Body of pancreas (tissue), 4 donors: ENCODE measurements around the gene SORCS1. TPM values are rescaled to one million over a fixed set of nuclear protein-coding genes. Genes with fewer than 3 reads are reported as not detected.
A peak's percentile ranks its signal among the peaks of the same experiment; 100 is the strongest.

Experiments used
- ATAC-seq: fragments of 150-250 bp; one replicate; pipeline ENCODE4 v1.9.1; 2016
- DNase-seq, 4 donors: peaks; one replicate each; pipeline ENCODE4 v3.0.0-alpha.2; 2019
- H3K27ac ChIP-seq, 4 donors: fragments of 200-600 bp; sonication (generic); 1 replicate in 3 of 4; 2 replicates in 1 of 4; pipeline versions ENCODE4 v1.5.1 to v1.6.1; 2016 to 2019; ENCODE audit warnings: mild to moderate bottlenecking in 1 of 4, mixed read lengths in 1 of 4, moderate library complexity in 1 of 4
- H3K27me3 ChIP-seq, 2 donors: fragments of 200-600 bp; sonication (generic); one replicate each; pipeline ENCODE4 v1.6.0; 2016; ENCODE audit warnings: mild to moderate bottlenecking in 1 of 2
- H3K36me3 ChIP-seq, 2 donors: fragments of 200-600 bp; sonication (generic); replicated peaks in 1 of 2; 2 replicates each; pipeline ENCODE4 v1.5.1; 2016; ENCODE audit warnings: low read depth in 2 of 2; ENCODE audit not compliant: insufficient read depth in 1 of 2
- H3K4me1 ChIP-seq: fragments of 200-600 bp; sonication (generic); one replicate; pipeline ENCODE4 v1.6.0; 2016
- H3K4me3 ChIP-seq, 2 donors: fragments of 200-600 bp; sonication (generic); 1 replicate in 1 of 2; 2 replicates in 1 of 2; pipeline ENCODE4 v1.5.1; 2016 to 2019
- H3K9me3 ChIP-seq, 3 donors: fragments of 200-600 bp; sonication (generic); 1 replicate in 2 of 3; 2 replicates in 1 of 3; pipeline ENCODE4 v1.5.1; 2016
- POLR2A ChIP-seq, 3 donors: fragments of 450-650 bp; IDR thresholded peaks; one replicate each; pipeline ENCODE4 v1.6.1; 2016; ENCODE audit warnings: antibody characterized with exemption in 3 of 3, mild to moderate bottlenecking in 2 of 3
- WGBS, 2 donors: methylation state at CpG; one replicate each; pipeline ENCODE4 v1.1.5; 2017; 5-methylcytosine and 5-hydroxymethylcytosine counted together
- intact Hi-C: fragments of 100-400 bp; cut with DNase I; formaldehyde crosslinking; loops from one replicate; pipeline ENCODE4 v1.15.1; 2023
- total RNA-seq, 2 donors: library from RNA; depleted of rRNA; stranded (reverse); fragments of >200 nt; gene quantifications; one replicate each; pipeline ENCODE4 v1.1.0, GENCODE V29; 2016
- TF ChIP-seq, protein P1 (sequence below), 7 experiments: fragments of 450-650 bp in 4 of 7; fragments of 200-600 bp in 3 of 7; sonication (generic) in 3 of 7; IDR thresholded peaks; one replicate each; pipeline ENCODE4 v1.5.1; 2016 to 2019; ENCODE audit warnings: antibody characterized with exemption in 7 of 7

Gene SORCS1
- total RNA-seq, 2 donors from 2014 or later: 1.3 to 6.0 TPM

DNA sequence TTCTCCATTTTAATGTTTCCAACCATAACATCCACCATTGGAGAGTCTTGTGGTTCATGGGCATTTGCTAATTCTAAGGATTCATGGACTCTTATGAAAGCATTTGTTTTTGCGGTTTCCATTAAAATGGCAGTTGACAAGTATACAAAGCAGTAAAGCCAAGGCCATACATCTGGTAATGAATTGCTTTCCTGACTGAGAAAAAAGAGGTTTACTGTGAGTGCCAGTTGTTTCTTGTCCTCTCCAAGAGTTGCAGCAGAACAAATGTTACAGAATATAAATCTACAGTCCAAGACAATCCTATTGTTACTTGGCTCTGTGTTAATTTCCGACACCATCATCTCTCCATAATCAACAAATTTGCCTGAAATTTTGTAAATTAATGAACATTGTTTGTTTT is 261.3 kb downstream of the SORCS1 start:
- Histone ChIP-seq H3K27me3 (no peaks in the 10 kb centered on the region), H3K4me3 (no peak overlapping the region), H3K9me3 (no peaks in the 10 kb centered on the region), H3K4me1 (no peaks in the 10 kb centered on the region), H3K36me3 (no peaks in the 10 kb centered on the region), H3K27ac (no peak overlapping the region)
- 80 to 86% methylated on average over 2 of the region's 2 CpGs for WGBS, 2 donors
- no peak for DNase-seq
- intact Hi-C loops: no loop called here
- TF ChIP-seq, protein P1, sequence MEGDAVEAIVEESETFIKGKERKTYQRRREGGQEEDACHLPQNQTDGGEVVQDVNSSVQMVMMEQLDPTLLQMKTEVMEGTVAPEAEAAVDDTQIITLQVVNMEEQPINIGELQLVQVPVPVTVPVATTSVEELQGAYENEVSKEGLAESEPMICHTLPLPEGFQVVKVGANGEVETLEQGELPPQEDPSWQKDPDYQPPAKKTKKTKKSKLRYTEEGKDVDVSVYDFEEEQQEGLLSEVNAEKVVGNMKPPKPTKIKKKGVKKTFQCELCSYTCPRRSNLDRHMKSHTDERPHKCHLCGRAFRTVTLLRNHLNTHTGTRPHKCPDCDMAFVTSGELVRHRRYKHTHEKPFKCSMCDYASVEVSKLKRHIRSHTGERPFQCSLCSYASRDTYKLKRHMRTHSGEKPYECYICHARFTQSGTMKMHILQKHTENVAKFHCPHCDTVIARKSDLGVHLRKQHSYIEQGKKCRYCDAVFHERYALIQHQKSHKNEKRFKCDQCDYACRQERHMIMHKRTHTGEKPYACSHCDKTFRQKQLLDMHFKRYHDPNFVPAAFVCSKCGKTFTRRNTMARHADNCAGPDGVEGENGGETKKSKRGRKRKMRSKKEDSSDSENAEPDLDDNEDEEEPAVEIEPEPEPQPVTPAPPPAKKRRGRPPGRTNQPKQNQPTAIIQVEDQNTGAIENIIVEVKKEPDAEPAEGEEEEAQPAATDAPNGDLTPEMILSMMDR (IDR thresholded peaks at IDR 0.05): no peak
- no peak for TF ChIP-seq POLR2A (IDR thresholded peaks at IDR 0.05)
- ATAC-seq: no peak

DNA sequence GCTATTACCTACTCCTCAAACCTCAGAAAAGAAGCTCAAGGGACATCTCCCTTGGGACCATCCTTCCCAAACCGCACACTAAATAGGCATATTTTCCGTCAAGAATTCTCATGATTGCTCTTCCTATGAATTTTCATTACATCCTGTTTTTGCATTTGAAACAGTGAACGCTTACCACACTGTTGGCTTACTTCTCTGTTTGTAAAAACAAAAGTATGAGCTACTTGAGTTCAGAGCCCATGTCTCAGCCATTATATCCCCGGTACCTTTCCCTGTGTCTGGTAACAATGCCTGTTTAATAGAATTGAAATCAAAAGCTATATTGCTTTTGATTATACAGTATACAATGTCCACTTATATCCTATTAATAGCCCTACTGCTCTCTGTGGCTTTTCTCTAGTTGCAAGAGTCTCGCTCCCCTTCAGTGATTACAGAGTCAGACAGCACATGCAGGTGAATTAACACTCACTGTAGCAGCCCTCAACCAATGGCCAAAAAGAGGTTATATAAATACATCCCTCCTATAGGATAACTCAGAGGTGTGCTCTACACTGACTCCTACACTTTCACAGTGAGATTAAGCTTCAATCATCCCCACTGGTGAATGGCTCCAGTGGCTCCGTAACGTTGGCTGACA is 264.4 kb downstream of the SORCS1 start:
- H3K27ac ChIP-seq: no peak overlapping the region
- DNase-seq: no peak
- H3K27me3 ChIP-seq: no peaks in the 10 kb centered on the region
- no peak for ATAC-seq
- H3K4me1 ChIP-seq: peaks cover under 1% of the 10 kb centered on the region
- WGBS, 2 donors: 63 to 70% methylated on average over 7 of the region's 7 CpGs
- TF ChIP-seq, protein P1 (IDR thresholded peaks at IDR 0.05): no peak
- TF ChIP-seq POLR2A (IDR thresholded peaks at IDR 0.05): no peak
- no peak overlapping the region for H3K4me3 ChIP-seq
- intact Hi-C loops: no loop called here
- H3K9me3 ChIP-seq: no peaks in the 10 kb centered on the region
- H3K36me3 ChIP-seq: no peaks in the 10 kb centered on the region

DNA sequence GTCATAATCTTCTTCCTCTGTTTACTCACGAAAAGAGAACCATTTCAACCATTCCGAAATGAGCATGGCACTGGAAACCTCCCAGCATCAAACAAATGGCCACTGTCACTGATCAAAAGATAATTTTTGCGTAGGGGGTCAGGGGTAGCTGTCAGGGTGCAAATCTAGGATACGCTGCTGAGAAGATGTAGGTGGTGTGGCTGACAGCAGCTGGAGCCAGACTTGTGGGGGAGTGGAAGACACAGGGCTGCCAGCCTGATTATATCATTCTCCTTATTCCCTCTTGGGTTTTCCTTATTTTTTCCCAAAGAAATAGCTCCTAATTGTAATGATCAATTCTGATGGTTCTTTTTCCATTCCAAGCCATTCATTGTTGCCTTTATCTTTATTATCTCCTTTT is 266.1 kb downstream of the SORCS1 start:
- DNase-seq: no peak
- 61 to 62% methylated on average over 4 of the region's 4 CpGs for WGBS, 2 donors
- Histone ChIP-seq H3K9me3 (no peaks in the 10 kb centered on the region), H3K4me1 (peaks cover 17% of the 10 kb centered on the region), H3K4me3 (no peak overlapping the region), H3K27ac (no peak overlapping the region), H3K36me3 (no peaks in the 10 kb centered on the region), H3K27me3 (no peaks in the 10 kb centered on the region)
- TF ChIP-seq, protein P1 (IDR thresholded peaks at IDR 0.05): no peak
- TF ChIP-seq POLR2A (IDR thresholded peaks at IDR 0.05): no peak
- intact Hi-C loops: no loop called here
- no peak for ATAC-seq

DNA sequence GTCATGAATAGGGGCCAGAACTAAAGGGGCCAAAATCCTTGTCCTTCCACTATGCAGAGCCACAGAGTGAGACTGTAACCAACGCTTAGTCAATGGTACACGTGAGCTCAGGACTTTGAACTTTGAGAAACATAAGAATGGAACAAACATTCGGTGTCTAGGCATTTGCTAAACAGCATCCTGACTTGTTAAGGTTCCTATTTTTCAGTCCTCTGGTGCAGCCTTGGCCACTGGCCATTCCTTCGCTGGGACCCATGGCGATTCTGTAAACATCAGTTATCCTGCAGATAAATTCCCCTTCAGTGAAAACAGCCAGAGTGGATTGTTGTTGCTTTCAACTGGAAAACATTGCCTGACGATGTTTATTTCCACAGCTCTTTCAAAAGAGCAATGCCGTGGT is 266.8 kb downstream of the SORCS1 start:
- Histone ChIP-seq H3K36me3 (no peaks in the 10 kb centered on the region), H3K27ac (no peak overlapping the region), H3K27me3 (no peaks in the 10 kb centered on the region), H3K9me3 (no peaks in the 10 kb centered on the region), H3K4me1 (peaks cover 17% of the 10 kb centered on the region), H3K4me3 (no peak overlapping the region)
- no peak for ATAC-seq
- intact Hi-C loops: no loop called here
- 20 to 25% methylated on average over 7 of the region's 7 CpGs for WGBS, 2 donors
- peak in 2 of 4 donors; percentile 16 to 20 for DNase-seq
- TF ChIP-seq POLR2A (IDR thresholded peaks at IDR 0.05): no peak
- TF ChIP-seq, protein P1 (IDR thresholded peaks at IDR 0.05): no peak

DNA sequence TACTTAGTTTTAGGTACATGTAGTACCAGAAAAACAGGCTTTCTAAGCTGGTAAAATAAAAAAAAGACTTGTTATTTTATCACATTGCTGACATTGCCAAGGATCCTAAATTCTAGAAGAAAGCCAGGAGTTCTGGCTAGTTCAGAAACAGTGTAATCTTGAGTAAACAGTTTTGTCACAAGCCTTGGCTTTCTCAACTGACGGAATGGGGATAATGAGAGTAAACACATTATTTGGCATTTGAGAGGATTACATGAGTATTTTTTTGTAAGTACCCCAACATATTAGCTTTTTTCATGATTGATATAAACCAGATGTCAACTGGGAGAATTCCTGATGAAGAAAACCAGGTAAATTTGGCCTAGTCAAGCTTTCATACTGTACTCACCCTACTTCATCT is 269.8 kb downstream of the SORCS1 start:
- Histone ChIP-seq H3K27me3 (no peaks in the 10 kb centered on the region), H3K27ac (peak overlapping the region in 2 of 4 donors; percentile 24 to 39), H3K4me3 (no peak overlapping the region), H3K36me3 (no peaks in the 10 kb centered on the region), H3K4me1 (peaks cover 17% of the 10 kb centered on the region), H3K9me3 (no peaks in the 10 kb centered on the region)
- TF ChIP-seq POLR2A (IDR thresholded peaks at IDR 0.05): no peak
- TF ChIP-seq, protein P1 (IDR thresholded peaks at IDR 0.05): no peak
- intact Hi-C loops: no loop called here
- DNase-seq (no peak), ATAC-seq (peak; percentile 21)
- WGBS, 2 donors: 11 to 15% methylated on average over 1 of the region's 1 CpG
